GM18868 (cell line): ENCODE results near the gene CBFA2T3.
"Not testable (repeated sequence)": the region's sequence is repeated elsewhere in the genome, so short reads cannot be mapped to it uniquely, and the experiment has no call there.

ENCODE experiments used
- ATAC-seq: cut with Tn5 transposase; IDR thresholded peaks from one replicate; pipeline ENCODE4 v1.9.1; 2021; ENCODE audit warnings: mild to moderate bottlenecking, moderate library complexity; ENCODE audit not compliant: unreplicated experiment

Gene CBFA2T3

GRCh38 chr16:88894681-88895300 lies 82.2 kb downstream of the CBFA2T3 start:
- no peak for ATAC-seq

GRCh38 chr16:88894266-88894665 lies 82.7 kb downstream of the CBFA2T3 start:
- ATAC-seq, result not testable (repeated sequence)

GRCh38 chr16:88893127-88893968 lies 83.7 kb downstream of the CBFA2T3 start:
- ATAC-seq, result no peak

- ATAC-seq, result no peak
Measured at GRCh38 chr16:88892065-88892464, 84.9 kb downstream of the CBFA2T3 start.

GRCh38 chr16:88891083-88891482 lies 85.9 kb downstream of the CBFA2T3 start:
- no peak for ATAC-seq

- ATAC-seq, result not testable (repeated sequence)
Measured at GRCh38 chr16:88889702-88890352, 87.2 kb downstream of the CBFA2T3 start.

- ATAC-seq, result no peak
Measured at GRCh38 chr16:88888461-88889387, 88.3 kb downstream of the CBFA2T3 start.

GRCh38 chr16:88888057-88888456 lies 89.0 kb downstream of the CBFA2T3 start:
- no peak for ATAC-seq

GRCh38 chr16:88886845-88887521 lies 90.0 kb downstream of the CBFA2T3 start:
- ATAC-seq, result no peak

- ATAC-seq, result no peak
Measured at GRCh38 chr16:88886420-88886844, 90.6 kb downstream of the CBFA2T3 start.

GRCh38 chr16:88885693-88886280 lies 91.2 kb downstream of the CBFA2T3 start:
- no peak for ATAC-seq

GRCh38 chr16:88884569-88885271 lies 92.3 kb downstream of the CBFA2T3 start:
- ATAC-seq, result no peak

GRCh38 chr16:88883946-88884345 lies 93.1 kb downstream of the CBFA2T3 start:
- no peak for ATAC-seq

GRCh38 chr16:88883117-88883895 lies 93.7 kb downstream of the CBFA2T3 start:
- no peak for ATAC-seq

- ATAC-seq, result no peak
Measured at GRCh38 chr16:88882358-88883030, 94.5 kb downstream of the CBFA2T3 start.

GRCh38 chr16:88881675-88882357 lies 95.2 kb downstream of the CBFA2T3 start:
- ATAC-seq, result no peak

- ATAC-seq, result no peak
Measured at GRCh38 chr16:88881007-88881615, 95.9 kb downstream of the CBFA2T3 start.
